ENCODE data around the gene HIRA. TPM values are rescaled to one million over a fixed set of nuclear protein-coding genes. Genes with fewer than 3 reads are reported as not detected.

The HIRA gene
- total and polyA plus RNA-seq, 9 of the 15 experiments (the other 6 are each of a cell fraction or from before 2014, with no cell fraction given) = 0.96 to 132 (median 58.4) TPM

GRCh38 chr22:19337137-19337536 is 94.4 kb downstream of the HIRA start (continued):
- TF ChIP-seq CCNT2 (IDR thresholded peaks at IDR 0.05; ENCODE audit: borderline replicate concordance, extremely low read depth, insufficient read length, low read depth, low read length) (no peak), POLR2H (tag; IDR thresholded peaks at IDR 0.05; ENCODE audit: low read depth) (peak; percentile 30; the same call in 1 of the 2 replicates), POLR2G (IDR thresholded peaks at IDR 0.05; ENCODE audit: low read depth, low read length) (no peak), ZNF146 (CRISPR knock-in tag; IDR thresholded peaks at IDR 0.05; ENCODE audit: unreplicated experiment) (no peak), RFX1 (IDR thresholded peaks at IDR 0.05) (no peak), CXXC5 (CRISPR knock-in tag; IDR thresholded peaks at IDR 0.05) (no peak), ETV1 (tag; conservative IDR thresholded peaks at IDR 0.05; ENCODE audit: low read depth) (no peak), E2F4 (CRISPR knock-in tag; IDR thresholded peaks at IDR 0.05; ENCODE audit: low read depth) (no peak), SOX6 (IDR thresholded peaks at IDR 0.05) (no peak), SMAD2 (IDR thresholded peaks at IDR 0.05; ENCODE audit: low read depth, low read length) (no peak), TFE3 (CRISPR knock-in tag; IDR thresholded peaks at IDR 0.05) (no peak), CHD4 (IDR thresholded peaks at IDR 0.05; ENCODE audit: insufficient read depth, insufficient replicate concordance, low read depth, low read length, poor library complexity, severe bottlenecking) (no peak), HLTF (IDR thresholded peaks at IDR 0.05) (peak; percentile 97)
